ENCODE measurements around the gene PLTP. TPM values are rescaled to one million over a fixed set of nuclear protein-coding genes. Genes with fewer than 3 reads are reported as not detected.
"Not testable (repeated sequence)": the region's sequence is repeated elsewhere in the genome, so short reads cannot be mapped to it uniquely, and the experiment has no call there.

Gene PLTP
- total RNA-seq, 1 donor from 2014 or later: 2.8 TPM

DNA sequence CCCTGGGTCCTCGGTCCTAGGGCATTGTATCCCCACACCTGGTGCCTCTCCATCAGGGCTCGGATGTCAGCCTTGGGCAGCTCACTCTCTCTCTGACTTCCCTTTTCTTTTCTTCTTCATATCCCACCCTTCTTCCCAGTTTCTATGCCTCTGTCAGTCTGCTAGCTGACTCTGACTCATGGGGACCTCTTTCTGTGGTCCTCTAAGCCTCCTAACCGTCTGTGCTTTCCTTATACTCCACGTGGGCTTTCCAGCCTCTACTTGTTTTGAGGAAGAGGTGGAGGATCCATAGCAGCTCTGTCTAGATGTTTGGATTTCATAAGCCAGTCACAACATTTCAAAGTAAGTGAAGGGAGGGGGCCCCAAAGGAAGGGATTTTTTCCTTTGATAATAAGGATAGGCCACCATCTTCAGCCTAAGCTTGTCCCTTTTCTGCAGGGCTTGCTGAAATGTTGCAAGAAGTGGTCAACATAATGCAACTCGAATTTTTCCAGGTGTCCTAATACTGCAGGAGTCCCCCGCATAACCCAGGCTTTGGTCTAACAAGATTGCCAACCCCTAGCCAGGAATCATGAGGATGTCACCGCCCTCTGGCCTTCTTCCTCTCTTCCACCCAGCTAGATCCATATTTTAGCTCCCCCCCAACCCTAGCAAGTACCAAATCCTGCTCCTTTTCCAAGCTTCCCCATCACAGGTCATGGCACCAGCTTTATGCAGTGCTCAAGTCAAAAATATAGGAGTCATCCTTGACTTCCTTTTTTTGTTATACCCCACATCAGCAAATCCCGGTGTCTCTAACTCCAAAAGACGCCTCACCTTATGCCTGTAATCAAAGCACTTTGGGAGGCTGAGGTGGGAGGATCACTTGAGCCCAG is 8.7 kb upstream of the PLTP start:
- DNase-seq (ENCODE audit: low read depth in 2 of 2): peak in 1 of 2 donors; percentile 24

GRCh38 chr20:45919542-45920399 is 7.8 kb upstream of the PLTP start:
- DNase-seq (ENCODE audit: low read depth in 2 of 2): peak; percentile 47 to 90

GRCh38 chr20:45918779-45919537 is 7.0 kb upstream of the PLTP start:
- no peak for DNase-seq (ENCODE audit: low read depth in 2 of 2)

DNA sequence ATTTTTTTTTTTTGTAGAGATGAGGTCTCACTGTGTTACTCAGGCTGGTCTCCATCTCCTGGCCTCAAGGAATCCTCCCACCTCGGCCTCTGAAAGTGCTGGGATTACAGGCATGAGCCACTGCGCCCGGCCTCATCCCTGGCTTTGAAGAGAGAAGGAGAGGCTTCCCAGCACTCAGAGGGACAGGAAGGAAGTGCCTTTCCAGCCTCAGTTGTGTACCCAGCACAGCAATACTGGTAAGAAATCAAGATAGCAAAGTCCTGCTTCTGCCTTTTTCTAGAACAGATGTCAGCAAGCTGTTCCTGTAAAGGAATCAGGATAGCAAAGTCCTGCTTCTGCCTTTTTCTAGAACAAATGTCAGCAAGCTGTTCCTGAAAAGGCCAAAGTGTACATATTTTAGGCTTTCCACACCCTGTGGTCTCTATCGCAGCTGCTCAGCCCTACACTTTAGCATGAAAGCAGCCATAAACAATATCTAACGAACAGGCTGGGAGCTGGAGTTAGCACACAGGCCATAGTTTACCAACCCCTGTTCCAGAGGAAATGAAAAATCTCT is 6.3 kb upstream of the PLTP start:
- DNase-seq (ENCODE audit: low read depth in 2 of 2): no peak

GRCh38 chr20:45917790-45918141 is 5.8 kb upstream of the PLTP start:
- no peak for DNase-seq (ENCODE audit: low read depth in 2 of 2)

GRCh38 chr20:45913116-45913515 is 1.2 kb upstream of the PLTP start:
- DNase-seq (ENCODE audit: low read depth in 2 of 2): peak in 1 of 2 donors; percentile 80

DNA sequence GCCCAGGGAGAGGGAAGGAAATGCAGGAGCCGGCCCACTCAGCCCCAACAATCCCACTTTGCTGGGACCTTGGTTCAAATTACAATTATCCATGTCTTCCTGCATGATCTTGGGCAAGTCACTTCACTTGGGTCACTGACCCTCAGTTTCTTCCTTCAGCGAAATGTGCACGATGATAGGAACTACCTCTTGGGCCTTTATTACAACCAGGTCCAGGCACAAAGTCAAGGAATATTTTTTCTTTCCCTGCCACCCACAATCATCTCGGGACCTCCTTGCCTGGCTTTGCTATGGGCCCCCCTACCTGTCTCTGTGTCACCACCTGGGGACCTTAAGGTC is 358 bp upstream of the PLTP start:
- DNase-seq (ENCODE audit: low read depth in 2 of 2): no peak

DNA sequence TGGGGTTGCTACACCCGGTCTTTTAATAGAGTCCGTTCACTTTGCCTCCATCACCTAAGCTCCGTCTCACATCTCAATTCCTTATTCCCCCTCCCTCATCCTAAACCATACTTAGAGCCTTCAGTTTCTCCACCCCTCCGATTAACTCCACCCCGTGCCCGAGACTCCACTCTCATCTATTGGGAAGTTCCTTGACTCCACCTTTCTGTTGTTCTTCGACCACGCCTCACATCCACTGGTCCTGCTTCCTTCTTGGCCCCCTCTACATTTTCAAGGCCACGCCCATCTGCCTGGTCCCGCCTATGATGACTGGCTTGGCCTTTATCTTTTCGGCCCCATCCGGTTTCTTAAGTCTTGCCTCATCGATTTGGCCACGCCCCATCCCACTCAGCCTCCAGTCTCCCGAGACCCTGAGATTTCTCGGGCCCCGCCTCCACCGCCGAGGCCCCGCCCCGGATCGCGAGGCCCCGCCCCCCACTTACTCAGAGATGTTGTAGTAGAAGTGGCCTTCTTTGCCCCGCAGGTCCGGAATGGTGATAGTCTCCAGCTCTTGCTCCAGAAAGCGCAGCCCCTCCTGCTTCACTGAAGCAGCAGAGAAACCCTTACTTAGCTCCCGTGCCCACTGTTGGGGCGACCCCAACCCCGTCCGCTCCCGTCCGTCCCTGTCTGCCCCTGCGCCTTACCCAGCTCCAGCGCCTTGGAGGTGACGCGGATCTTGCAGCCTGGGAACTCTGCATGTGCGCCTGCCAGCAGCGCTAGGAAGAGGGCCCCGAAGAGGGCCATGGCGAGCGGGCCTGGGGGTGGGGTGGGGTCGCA is 1.1 kb downstream of the PLTP start:
- DNase-seq (ENCODE audit: low read depth in 2 of 2): peak in 1 of 2 donors; percentile 97

GRCh38 chr20:45909817-45910669 is 1.9 kb downstream of the PLTP start:
- DNase-seq (ENCODE audit: low read depth in 2 of 2): no peak

GRCh38 chr20:45909336-45909808 is 2.6 kb downstream of the PLTP start:
- DNase-seq (ENCODE audit: low read depth in 2 of 2): no peak

GRCh38 chr20:45908084-45908483 is 3.9 kb downstream of the PLTP start:
- DNase-seq (ENCODE audit: low read depth in 2 of 2): no peak

DNA sequence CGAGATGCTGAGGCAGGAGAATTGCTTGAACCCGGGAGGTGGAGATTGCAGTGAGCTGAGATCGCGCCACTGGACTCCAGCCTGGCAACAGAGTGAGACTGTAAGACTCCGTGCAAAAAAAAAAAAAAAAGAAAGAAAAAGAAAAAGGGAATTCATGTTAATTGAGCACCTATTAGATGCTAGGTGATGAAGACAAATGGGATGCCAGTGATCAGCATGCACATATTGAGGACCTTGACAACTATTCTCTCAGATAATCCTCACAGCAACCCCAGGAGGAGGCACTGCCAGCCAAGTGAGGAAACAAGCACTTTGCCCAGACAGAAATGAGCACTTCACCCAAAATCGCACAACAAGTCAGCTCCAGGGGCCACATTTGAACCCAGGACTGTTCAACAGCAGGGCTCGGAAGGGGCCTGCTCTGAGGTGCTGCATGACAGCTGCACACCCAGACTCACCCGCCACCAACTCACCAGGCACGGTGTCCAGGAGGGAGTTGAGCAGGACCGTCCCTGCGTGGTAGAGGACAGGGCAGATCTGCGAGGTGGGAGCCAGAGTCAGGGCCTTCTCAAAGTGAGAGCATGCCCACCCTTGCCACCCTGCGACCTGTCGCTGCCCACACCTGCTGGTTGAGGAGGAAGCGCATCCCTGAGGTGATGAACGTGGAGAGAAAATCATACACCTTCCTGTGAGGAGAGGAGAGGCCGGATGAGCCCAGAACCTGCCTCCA is 4.6 kb downstream of the PLTP start:
- no peak for DNase-seq (ENCODE audit: low read depth in 2 of 2)

DNA sequence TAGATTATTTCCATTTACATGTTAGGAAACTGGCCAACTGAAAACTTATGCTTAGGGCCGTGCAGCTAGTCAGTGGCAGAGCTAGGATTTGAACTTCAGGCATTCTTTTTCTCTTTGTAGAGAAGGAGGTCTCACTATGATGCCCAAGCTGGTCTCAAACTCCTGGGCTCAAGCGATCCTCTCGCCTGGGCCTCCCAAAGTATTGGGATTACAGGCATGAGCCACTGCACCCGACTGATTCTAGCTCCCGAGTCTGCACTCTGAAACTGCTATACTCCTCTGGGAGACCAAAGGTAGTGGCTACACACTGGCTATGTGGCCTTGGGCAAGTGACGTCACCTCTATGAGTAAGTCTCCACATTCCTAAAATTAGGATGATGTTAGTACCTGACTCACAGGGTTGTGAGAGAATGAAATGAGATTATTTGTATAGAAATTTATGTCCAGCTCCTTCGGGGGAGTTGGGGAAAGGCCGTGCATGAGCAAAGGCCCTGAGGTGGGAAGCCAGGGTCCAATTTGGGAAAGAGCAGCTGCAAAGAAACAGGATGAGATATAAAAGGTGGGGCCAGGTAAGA is 6.4 kb downstream of the PLTP start:
- DNase-seq (ENCODE audit: low read depth in 2 of 2): no peak

- no peak for DNase-seq (ENCODE audit: low read depth in 2 of 2)
Measured at GRCh38 chr20:45904583-45905504, 7.1 kb downstream of the PLTP start.

DNA sequence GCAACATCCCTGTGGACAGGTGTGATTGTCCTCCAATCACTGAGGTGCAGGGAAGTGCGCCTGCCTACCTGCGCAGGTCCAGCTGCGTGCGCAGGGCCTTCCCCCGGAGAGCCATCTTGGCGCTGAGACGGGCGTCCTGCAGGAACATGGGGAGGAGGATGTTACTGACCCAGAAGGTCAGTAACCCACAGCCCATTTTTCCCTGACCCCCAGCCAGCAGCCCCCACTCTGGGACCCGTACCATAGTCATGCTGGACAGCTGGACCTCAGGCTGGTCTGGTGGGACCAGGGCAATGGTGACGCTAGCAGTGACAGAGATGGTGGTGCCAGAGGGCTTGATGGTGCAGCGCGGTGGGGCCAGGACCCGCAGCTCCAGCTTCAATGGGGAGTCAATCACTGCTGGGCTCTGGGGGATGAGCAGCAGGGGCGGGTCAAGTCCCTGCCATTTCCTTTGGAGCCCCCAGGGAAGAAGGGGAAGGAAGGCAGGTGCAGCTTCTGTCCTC is 9.7 kb downstream of the PLTP start:
- no peak for DNase-seq (ENCODE audit: low read depth in 2 of 2)

GRCh38 chr20:45901332-45901731 is 10.6 kb downstream of the PLTP start:
- not testable (repeated sequence) for DNase-seq (ENCODE audit: low read depth in 2 of 2)

Measured in dermis microvascular lymphatic vessel endothelial cell (primary cell).